Measurements from ENCODE around the gene MAP2K5. TPM values are rescaled to one million over a fixed set of nuclear protein-coding genes. Genes with fewer than 3 reads are reported as not detected.

The MAP2K5 gene
- total and polyA plus RNA-seq, 2 experiments from 2014 or later = 12.4 to 13.7 TPM

DNA sequence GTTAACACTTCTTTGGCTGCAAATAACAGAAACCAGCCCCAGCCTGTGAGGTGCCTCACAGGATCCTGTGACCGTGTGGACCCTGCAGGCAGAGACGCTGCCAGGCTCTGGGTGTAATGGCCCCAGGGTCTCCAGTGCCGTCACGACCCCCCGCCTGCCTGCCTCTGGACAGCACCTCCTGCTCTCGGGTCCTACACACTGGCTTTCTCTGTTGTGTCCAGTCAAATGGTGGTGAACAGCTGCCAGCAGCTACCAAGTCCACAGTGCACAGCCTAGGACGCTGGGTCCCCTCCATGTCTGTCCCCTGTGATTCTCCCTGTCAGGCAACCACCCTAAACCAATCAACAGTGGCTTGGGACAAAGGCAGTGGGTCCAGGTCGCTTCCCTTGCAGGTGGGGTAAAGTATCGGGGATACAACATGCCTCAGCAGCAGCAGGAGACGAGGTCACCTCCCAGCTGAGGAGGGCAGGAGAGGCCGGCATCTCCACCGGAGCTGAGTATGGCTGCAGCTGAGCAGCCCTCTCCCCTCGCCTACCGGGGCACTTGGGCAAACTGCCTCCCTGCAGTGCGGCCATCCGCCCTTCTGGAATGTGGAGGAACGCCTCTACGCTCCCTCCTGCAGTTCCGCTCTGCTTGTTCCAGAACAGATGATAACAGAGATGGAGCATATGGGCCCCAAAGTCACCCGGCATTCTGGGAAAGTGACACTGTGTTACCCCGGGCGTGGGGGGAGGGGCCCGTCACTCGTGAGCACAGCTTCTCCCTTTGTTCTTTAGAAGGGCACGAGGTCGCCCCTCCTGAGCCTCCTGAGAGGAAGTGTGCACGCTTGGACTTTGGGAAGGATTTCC is 261.7 kb downstream of the MAP2K5 start:
- TF ChIP-seq, protein P1, sequence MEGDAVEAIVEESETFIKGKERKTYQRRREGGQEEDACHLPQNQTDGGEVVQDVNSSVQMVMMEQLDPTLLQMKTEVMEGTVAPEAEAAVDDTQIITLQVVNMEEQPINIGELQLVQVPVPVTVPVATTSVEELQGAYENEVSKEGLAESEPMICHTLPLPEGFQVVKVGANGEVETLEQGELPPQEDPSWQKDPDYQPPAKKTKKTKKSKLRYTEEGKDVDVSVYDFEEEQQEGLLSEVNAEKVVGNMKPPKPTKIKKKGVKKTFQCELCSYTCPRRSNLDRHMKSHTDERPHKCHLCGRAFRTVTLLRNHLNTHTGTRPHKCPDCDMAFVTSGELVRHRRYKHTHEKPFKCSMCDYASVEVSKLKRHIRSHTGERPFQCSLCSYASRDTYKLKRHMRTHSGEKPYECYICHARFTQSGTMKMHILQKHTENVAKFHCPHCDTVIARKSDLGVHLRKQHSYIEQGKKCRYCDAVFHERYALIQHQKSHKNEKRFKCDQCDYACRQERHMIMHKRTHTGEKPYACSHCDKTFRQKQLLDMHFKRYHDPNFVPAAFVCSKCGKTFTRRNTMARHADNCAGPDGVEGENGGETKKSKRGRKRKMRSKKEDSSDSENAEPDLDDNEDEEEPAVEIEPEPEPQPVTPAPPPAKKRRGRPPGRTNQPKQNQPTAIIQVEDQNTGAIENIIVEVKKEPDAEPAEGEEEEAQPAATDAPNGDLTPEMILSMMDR (IDR thresholded peaks at IDR 0.05; ENCODE audit: poor library complexity) = no peak
- TF ChIP-seq EZH2 (IDR thresholded peaks at IDR 0.05; ENCODE audit: borderline replicate concordance) (no peak), EZH2phosphoT487 (IDR thresholded peaks at IDR 0.05; ENCODE audit: low read depth, severe bottlenecking, unreplicated experiment) (no peak)
- DNase-seq (ENCODE audit: low spot score) = no peak

DNA sequence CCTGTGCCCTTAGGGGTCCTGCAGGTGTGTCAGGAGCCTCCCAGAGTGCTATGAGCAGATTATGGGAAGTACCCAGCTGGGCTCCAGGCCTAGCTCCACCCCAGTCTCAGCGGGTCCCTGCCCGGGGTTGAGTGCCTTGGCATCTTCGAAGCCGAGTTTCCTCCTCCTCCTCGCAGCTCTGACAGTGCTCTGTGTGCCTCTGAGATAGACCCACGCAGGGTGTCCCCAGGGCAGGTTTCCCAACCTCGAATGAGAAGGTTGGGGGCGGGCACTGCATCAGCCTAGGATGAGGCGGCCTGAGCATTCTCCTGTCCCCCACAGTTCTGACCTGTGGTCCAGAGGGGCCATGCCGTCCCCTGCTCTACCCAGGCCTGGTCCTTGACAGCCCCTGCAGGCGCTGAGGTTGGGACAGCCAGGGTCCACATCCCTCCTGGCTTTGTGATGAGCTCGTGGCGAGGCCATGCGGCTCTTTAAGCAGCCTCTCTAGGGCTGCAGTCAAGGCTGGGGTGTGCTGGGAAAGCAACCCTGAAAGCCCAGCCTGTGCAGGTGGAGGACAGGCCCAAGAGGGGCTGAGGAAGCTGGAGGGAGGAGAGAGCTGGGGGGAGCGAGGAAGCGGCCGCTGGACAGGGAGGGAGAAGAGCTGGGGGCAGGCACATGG is 262.6 kb downstream of the MAP2K5 start:
- H3K9me3 ChIP-seq (ENCODE audit: low read depth) = no peaks in the 10 kb centered on the region
- TF ChIP-seq, protein P1 (IDR thresholded peaks at IDR 0.05; ENCODE audit: poor library complexity) = no peak
- TF ChIP-seq EZH2 (IDR thresholded peaks at IDR 0.05; ENCODE audit: borderline replicate concordance) (no peak), EZH2phosphoT487 (IDR thresholded peaks at IDR 0.05; ENCODE audit: low read depth, severe bottlenecking, unreplicated experiment) (no peak)
- no peak overlapping the region for H3K4me3 ChIP-seq
- no peaks in the 10 kb centered on the region for H3K4me1 ChIP-seq (ENCODE audit: insufficient read depth)
- no peak overlapping the region for H3K27ac ChIP-seq
- WGBS (ENCODE audit: low lambda C conversion rate, missing lambda C conversion rate) = 94% methylated on average over 17 of the region's 17 CpGs
- H3K36me3 ChIP-seq (replicated peaks; ENCODE audit: insufficient read depth, low read depth) = no peaks in the 10 kb centered on the region
- no peaks in the 10 kb centered on the region for H4K20me1 ChIP-seq (ENCODE audit: insufficient read depth, poor library complexity, severe bottlenecking)
- H3K4me2 ChIP-seq = no peak overlapping the region
- H3K9me2 ChIP-seq (replicated peaks; ENCODE audit: insufficient read depth) = no peaks in the 10 kb centered on the region
- no peaks in the 10 kb centered on the region for H3K27me3 ChIP-seq
- H3K79me2 ChIP-seq = no peaks in the 10 kb centered on the region
- DNase-seq (ENCODE audit: low spot score) = no peak
- H2AFZ ChIP-seq = no peak overlapping the region

More for the DNA sequence above, 261.7 kb downstream of the MAP2K5 start:
- no peak overlapping the region for H3K4me3 ChIP-seq
- H3K27me3 ChIP-seq = no peaks in the 10 kb centered on the region
- H3K4me1 ChIP-seq (ENCODE audit: insufficient read depth) = no peaks in the 10 kb centered on the region
- WGBS (ENCODE audit: low lambda C conversion rate, missing lambda C conversion rate) = 74% methylated on average over 27 of the region's 27 CpGs
- H2AFZ ChIP-seq = no peak overlapping the region
- H3K4me2 ChIP-seq = no peak overlapping the region
- no peaks in the 10 kb centered on the region for H3K79me2 ChIP-seq
- no peaks in the 10 kb centered on the region for H3K36me3 ChIP-seq (replicated peaks; ENCODE audit: insufficient read depth, low read depth)
- H3K9me2 ChIP-seq (replicated peaks; ENCODE audit: insufficient read depth) = no peaks in the 10 kb centered on the region
- H4K20me1 ChIP-seq (ENCODE audit: insufficient read depth, poor library complexity, severe bottlenecking) = no peaks in the 10 kb centered on the region
- no peaks in the 10 kb centered on the region for H3K9me3 ChIP-seq (ENCODE audit: low read depth)
- H3K27ac ChIP-seq = no peak overlapping the region

DNA sequence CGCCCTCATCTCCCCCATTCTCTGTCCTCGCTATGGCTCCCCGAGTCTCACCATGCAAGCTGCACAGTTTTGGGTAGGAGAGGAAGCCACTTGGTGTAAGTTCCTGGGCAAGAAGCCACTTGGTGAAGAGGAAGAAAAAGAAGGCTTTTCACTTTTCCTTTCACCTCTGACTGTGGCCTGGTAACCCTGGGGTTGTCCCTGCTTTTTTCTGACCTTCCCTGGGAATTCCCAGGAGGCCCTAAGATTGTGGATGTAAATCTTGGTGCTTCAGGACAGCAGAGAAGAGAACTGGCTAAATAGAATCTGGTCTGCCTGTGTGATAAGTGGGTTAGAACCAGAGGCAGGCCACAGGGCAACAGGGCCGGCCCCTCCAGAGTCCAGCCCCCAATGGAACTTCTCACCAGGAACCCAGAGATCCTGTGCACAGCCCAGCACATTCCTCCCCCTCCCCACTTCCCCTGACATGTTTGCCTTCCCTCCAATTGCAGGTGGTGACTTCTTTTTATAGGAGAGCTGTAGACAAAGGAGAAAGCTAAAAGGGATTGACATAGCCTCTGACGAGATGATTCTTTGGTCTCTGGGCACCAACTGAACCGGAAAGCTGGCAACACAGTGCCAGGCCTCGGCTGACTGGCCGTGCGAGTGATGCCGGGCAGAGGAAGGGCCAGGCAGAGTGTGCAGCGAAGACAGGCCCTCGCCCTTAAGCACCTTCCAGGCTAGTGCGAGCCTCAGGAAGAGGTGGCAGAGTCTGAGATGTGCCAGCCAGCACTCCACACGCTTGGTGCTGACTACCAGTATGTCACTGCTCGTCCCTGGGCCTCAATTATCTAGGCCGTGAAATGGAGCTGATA is 263.4 kb downstream of the MAP2K5 start:
- H3K27me3 ChIP-seq = no peaks in the 10 kb centered on the region
- DNase-seq (ENCODE audit: low spot score) = no peak
- H2AFZ ChIP-seq = no peak overlapping the region
- no peaks in the 10 kb centered on the region for H4K20me1 ChIP-seq (ENCODE audit: insufficient read depth, poor library complexity, severe bottlenecking)
- no peak overlapping the region for H3K27ac ChIP-seq
- H3K79me2 ChIP-seq = no peaks in the 10 kb centered on the region
- no peaks in the 10 kb centered on the region for H3K9me3 ChIP-seq (ENCODE audit: low read depth)
- H3K4me2 ChIP-seq = no peak overlapping the region
- no peaks in the 10 kb centered on the region for H3K9me2 ChIP-seq (replicated peaks; ENCODE audit: insufficient read depth)
- TF ChIP-seq EZH2 (IDR thresholded peaks at IDR 0.05; ENCODE audit: borderline replicate concordance) (no peak), EZH2phosphoT487 (IDR thresholded peaks at IDR 0.05; ENCODE audit: low read depth, severe bottlenecking, unreplicated experiment) (no peak)
- TF ChIP-seq, protein P1 (IDR thresholded peaks at IDR 0.05; ENCODE audit: poor library complexity) = no peak
- no peak overlapping the region for H3K4me3 ChIP-seq
- H3K4me1 ChIP-seq (ENCODE audit: insufficient read depth) = no peaks in the 10 kb centered on the region
- 86% methylated on average over 15 of the region's 16 CpGs for WGBS (ENCODE audit: low lambda C conversion rate, missing lambda C conversion rate)
- H3K36me3 ChIP-seq (replicated peaks; ENCODE audit: insufficient read depth, low read depth) = no peaks in the 10 kb centered on the region
